H1 (cell line): ENCODE data around the gene MEF2A. TPM values are rescaled to one million over a fixed set of nuclear protein-coding genes. Genes with fewer than 3 reads are reported as not detected.

Experiments used
- CTCF ChIA-PET: fragments of 300-600 bp; sonication (Branson Sonifier 250); formaldehyde crosslinking; loops from one replicate; lab custom pipeline; 2021; ENCODE audit not compliant: partially characterized antibody; lab: Charles Lee
- POLR2A ChIA-PET: fragments of 300-600 bp; sonication (Branson Sonifier 250); formaldehyde crosslinking; loops from one replicate; lab custom pipeline; 2021; ENCODE audit warnings: inconsistent platforms; ENCODE audit not compliant: partially characterized antibody; lab: Charles Lee
- DNase-seq, 2 experiments: peaks; one replicate each; pipeline versions ENCODE4 v3.0.0 to v3.0.0-alpha.2; 2010 to 2022; ENCODE audit warnings: low spot score in 2 of 2, low read depth in 1 of 2, mixed read lengths in 1 of 2
- FAIRE-seq: peaks from 2 replicates; lab custom pipeline; 2011; peaks lifted over from hg19 to GRCh38; lab: Jason Lieb, UNC
- H2AFZ ChIP-seq: 2 replicates; pipeline ENCODE4 v1.8.1; 2012; ENCODE audit warnings: low read length, inconsistent platforms
- H2AK5ac ChIP-seq: 2 replicates; pipeline ENCODE4 v1.6.1; 2013; ENCODE audit warnings: low read depth, low read length
- H2BK120ac ChIP-seq: replicated peaks from 2 replicates; pipeline ENCODE3; 2013; ENCODE audit warnings: low read depth, low read length, inconsistent platforms
- H2BK12ac ChIP-seq: 2 replicates; pipeline ENCODE4 v1.6.1; 2013; ENCODE audit warnings: low read depth, low read length
- H2BK15ac ChIP-seq: 2 replicates; pipeline ENCODE4 v1.6.1; 2013; ENCODE audit warnings: low read length
- H2BK20ac ChIP-seq: 2 replicates; pipeline ENCODE4 v1.6.1; 2013; ENCODE audit warnings: low read length
- H2BK5ac ChIP-seq: 2 replicates; pipeline ENCODE4 v1.6.1; 2013; ENCODE audit warnings: low read depth, low read length
- H3K14ac ChIP-seq: 2 replicates; pipeline ENCODE4 v1.6.1; 2013; ENCODE audit warnings: inconsistent platforms; ENCODE audit not compliant: insufficient read length
- H3K18ac ChIP-seq: 2 replicates; pipeline ENCODE4 v1.6.1; 2013; ENCODE audit warnings: low read length; ENCODE audit errors: extremely low read depth
- H3K23ac ChIP-seq: 2 replicates; pipeline ENCODE4 v1.6.1; 2013; ENCODE audit warnings: inconsistent platforms; ENCODE audit not compliant: insufficient read length
- H3K23me2 ChIP-seq: 2 replicates; pipeline ENCODE4 v1.6.1; 2013; ENCODE audit warnings: low read depth, low read length
- H3K27ac ChIP-seq: 2 replicates; pipeline ENCODE4 v1.6.1; 2011; ENCODE audit warnings: low read depth, low read length, inconsistent platforms
- H3K27me3 ChIP-seq, 4 experiments: replicated peaks in 1 of 4; 1 replicate in 1 of 4; 2 replicates in 3 of 4; pipeline versions ENCODE4 v1.6.1 to v1.8.1; 2011 to 2013; ENCODE audit warnings: low read length in 3 of 4, mild to moderate bottlenecking in 3 of 4, inconsistent platforms in 2 of 4, mixed read lengths in 2 of 4, moderate library complexity in 1 of 4; ENCODE audit not compliant: control insufficient read depth in 3 of 4, insufficient read depth in 3 of 4; ENCODE audit errors: extremely low read depth in 1 of 4
- H3K36me3 ChIP-seq, 4 experiments: 2 replicates each; pipeline versions ENCODE4 v1.6.1 to v1.8.1; 2011 to 2013; ENCODE audit warnings: mild to moderate bottlenecking in 4 of 4, low read length in 3 of 4, moderate library complexity in 2 of 4, control low read depth in 1 of 4, inconsistent platforms in 1 of 4; ENCODE audit not compliant: insufficient read depth in 4 of 4, control insufficient read depth in 2 of 4
- H3K4ac ChIP-seq: replicated peaks from 2 replicates; pipeline ENCODE3; 2013; ENCODE audit warnings: low read length, low read depth, mixed read lengths, inconsistent platforms; ENCODE audit not compliant: insufficient read length
- H3K4me1 ChIP-seq, 4 experiments: replicated peaks in 1 of 4; 1 replicate in 1 of 4; 2 replicates in 3 of 4; pipeline versions ENCODE4 v1.6.1 to v1.8.1; 2011 to 2013; ENCODE audit warnings: low read length in 3 of 4, inconsistent platforms in 2 of 4, mixed read lengths in 1 of 4; ENCODE audit not compliant: insufficient read depth in 4 of 4, control insufficient read depth in 3 of 4
- H3K4me2 ChIP-seq, 2 experiments: 2 replicates each; pipeline versions ENCODE4 v1.6.1 to v1.8.1; 2011 to 2013; ENCODE audit warnings: low read depth in 2 of 2, low read length in 2 of 2, control low read depth in 1 of 2, inconsistent platforms in 1 of 2, mild to moderate bottlenecking in 1 of 2; ENCODE audit not compliant: insufficient read depth in 1 of 2
- H3K4me3 ChIP-seq, 4 experiments: fragments of 200-600, 300-600 bp in 1 of 4; sonication (generic), shearing (Covaris generic), sonication (Bioruptor Twin) in 1 of 4; 2 replicates each; pipeline versions ENCODE4 v1.5.1 to v1.8.1; 2011 to 2016; ENCODE audit warnings: low read length in 4 of 4, low read depth in 3 of 4, control low read depth in 2 of 4, inconsistent platforms in 2 of 4, mild to moderate bottlenecking in 2 of 4, mixed read lengths in 1 of 4, moderate library complexity in 1 of 4; ENCODE audit not compliant: insufficient read depth in 2 of 4; ENCODE audit errors: extremely low read depth in 1 of 4
- H3K56ac ChIP-seq: replicated peaks from 2 replicates; pipeline ENCODE3; 2013; ENCODE audit warnings: low read depth, mild to moderate bottlenecking, mixed read lengths, low read length, inconsistent platforms; ENCODE audit not compliant: insufficient read length
- H3K79me1 ChIP-seq: 2 replicates; pipeline ENCODE4 v1.6.1; 2013; ENCODE audit warnings: low read depth, low read length, control low read depth
- H3K79me2 ChIP-seq, 2 experiments: 2 replicates each; pipeline versions ENCODE4 v1.6.1 to v1.8.1; 2012 to 2013; ENCODE audit warnings: low read length in 2 of 2, mild to moderate bottlenecking in 2 of 2, inconsistent platforms in 1 of 2; ENCODE audit not compliant: insufficient read depth in 2 of 2, control insufficient read depth in 1 of 2
- H3K9ac ChIP-seq, 4 experiments: replicated peaks in 1 of 4; 1 replicate in 1 of 4; 2 replicates in 3 of 4; pipeline versions ENCODE4 v1.6.1 to v1.8.1; 2011 to 2013; ENCODE audit warnings: low read depth in 3 of 4, low read length in 3 of 4, control low read depth in 2 of 4, mild to moderate bottlenecking in 2 of 4, moderate library complexity in 2 of 4, inconsistent platforms in 1 of 4; ENCODE audit errors: extremely low read depth in 1 of 4
- H3K9me3 ChIP-seq, 2 experiments: 2 replicates each; pipeline versions ENCODE4 v1.6.1 to v1.8.1; 2012 to 2013; ENCODE audit warnings: mild to moderate bottlenecking in 2 of 2, moderate library complexity in 2 of 2, control low read depth in 1 of 2, inconsistent platforms in 1 of 2, low read depth in 1 of 2, low read length in 1 of 2, mixed read lengths in 1 of 2; ENCODE audit not compliant: insufficient read depth in 2 of 2
- H4K20me1 ChIP-seq, 2 experiments: replicated peaks in 1 of 2; 2 replicates each; pipeline versions ENCODE3 to v1.8.1; 2011 to 2013; ENCODE audit warnings: inconsistent platforms in 2 of 2, low read length in 2 of 2, mild to moderate bottlenecking in 1 of 2; ENCODE audit not compliant: insufficient read depth in 2 of 2, control insufficient read depth in 1 of 2
- H4K5ac ChIP-seq: 2 replicates; pipeline ENCODE4 v1.6.1; 2013; ENCODE audit warnings: low read length, low read depth, mixed read lengths, inconsistent platforms; ENCODE audit not compliant: insufficient read length
- H4K8ac ChIP-seq: 2 replicates; pipeline ENCODE4 v1.8.0; 2013; ENCODE audit warnings: mild to moderate bottlenecking, moderate library complexity, low read length, inconsistent platforms; ENCODE audit not compliant: insufficient read depth; ENCODE audit errors: extremely low read depth
- H4K91ac ChIP-seq: replicated peaks from 2 replicates; pipeline ENCODE3; 2013; ENCODE audit warnings: low read length, mixed read lengths, inconsistent platforms; ENCODE audit not compliant: insufficient read length
- ATF2 ChIP-seq: IDR thresholded peaks from 2 replicates; pipeline ENCODE4 v1.6.1; 2012; ENCODE audit warnings: low read length, inconsistent platforms
- CEBPB ChIP-seq: IDR thresholded peaks from 2 replicates; pipeline ENCODE4 v1.6.1; 2012; ENCODE audit warnings: low read depth, low read length
- CTCF ChIP-seq, 3 experiments: IDR thresholded peaks; 1 replicate in 2 of 3; 2 replicates in 1 of 3; pipeline versions ENCODE4 v1.5.1 to v1.6.1; 2011; ENCODE audit warnings: low read length in 3 of 3, mild to moderate bottlenecking in 3 of 3, inconsistent platforms in 2 of 3, low read depth in 1 of 3, moderate library complexity in 1 of 3; ENCODE audit not compliant: insufficient read depth in 1 of 3; ENCODE audit errors: control extremely low read depth in 1 of 3
- EGR1 ChIP-seq: IDR thresholded peaks from 2 replicates; pipeline ENCODE4 v1.6.1; 2011; ENCODE audit warnings: low read depth, low read length, borderline replicate concordance
- GABPA ChIP-seq: IDR thresholded peaks from 2 replicates; pipeline ENCODE4 v1.6.1; 2011; ENCODE audit warnings: mild to moderate bottlenecking, low read length, moderate library complexity, borderline replicate concordance; ENCODE audit not compliant: insufficient read depth
- HDAC6 ChIP-seq: IDR thresholded peaks from one replicate; pipeline ENCODE4 v1.7.1; 2012; ENCODE audit warnings: low read depth, mild to moderate bottlenecking, inconsistent platforms, low read length, moderate library complexity
- NANOG ChIP-seq: IDR thresholded peaks from 2 replicates; pipeline ENCODE4 v1.6.1; 2011; ENCODE audit warnings: low read length, low read depth, mild to moderate bottlenecking, inconsistent platforms; ENCODE audit not compliant: insufficient read depth, poor library complexity, severe bottlenecking
- POLR2AphosphoS5 ChIP-seq: IDR thresholded peaks from 2 replicates; pipeline ENCODE4 v1.6.1; 2011; ENCODE audit warnings: low read depth, low read length
- SIRT6 ChIP-seq: IDR thresholded peaks from one replicate; pipeline ENCODE4 v1.7.1; 2012; ENCODE audit warnings: low read length, inconsistent platforms
- TAF1 ChIP-seq: IDR thresholded peaks from 2 replicates; pipeline ENCODE4 v1.6.1; 2011; ENCODE audit warnings: mild to moderate bottlenecking, low read depth, low read length
- WGBS, 2 experiments: shearing (Covaris generic) in 1 of 2; methylation state at CpG; one replicate each; pipeline versions ENCODE4 v1.1.6 to v1.1.7; 2013 to 2015; ENCODE audit warnings: low lambda C conversion rate in 2 of 2, mixed read lengths in 2 of 2, inconsistent platforms in 1 of 2, low coverage in 1 of 2, missing lambda C conversion rate in 1 of 2; ENCODE audit not compliant: insufficient replicate concordance in 2 of 2, insufficient coverage in 1 of 2, insufficient read length in 1 of 2; ENCODE audit errors: extremely low coverage in 1 of 2, missing lambda C conversion rate in 1 of 2; 5-methylcytosine and 5-hydroxymethylcytosine counted together
- polyA plus RNA-seq, 7 experiments: library from polyadenylated mRNA; depleted of rRNA in 3 of 7; stranded (reverse) in 5 of 7; unstranded in 2 of 7; fragments of >200 nt in 5 of 7; fragments of 200-250 nt in 2 of 7; gene quantifications; 1 replicate in 5 of 7; 2 replicates in 1 of 7; 4 replicates in 1 of 7; pipeline versions ENCODE4 v1.2.1 to v1.2.3, GENCODE V29; 2011 to 2013; ENCODE audit warnings: missing spikeins in 2 of 7, mixed read lengths in 2 of 7
- total RNA-seq: library from RNA; stranded (reverse); fragmentation: NEBNext Ultra II Directional; extraction: Animal tissue kit (Norgen Biotek cat#: 25700); gene quantifications from 2 replicates; pipeline ENCODE4 v1.2.1, GENCODE V29; 2021

The MEF2A gene
- total and polyA plus RNA-seq, 2 of the 8 experiments (the other 6 are each of a cell fraction or from before 2014, with no cell fraction given): 15.6 to 22.5 TPM

GRCh38 chr15:99634576-99634975 lies 68.8 kb downstream of the MEF2A start:
- no peak overlapping the region for H3K27ac ChIP-seq
- TF ChIP-seq GABPA (no peak), ATF2 (no peak), CEBPB (no peak), TAF1 (no peak), EGR1 (no peak), NANOG (no peak), HDAC6 (no peak), CTCF (IDR thresholded peaks at IDR 0.05; ENCODE audit: control extremely low read depth in 1 of 3, insufficient read depth in 1 of 3, low read depth in 1 of 3, low read length in 3 of 3) (no peak), SIRT6 (no peak), POLR2AphosphoS5 (no peak)

More at GRCh38 chr15:99634576-99634975, 68.8 kb downstream of the MEF2A start:
- H3K4me2 ChIP-seq: no peak overlapping the region
- no peak for DNase-seq
- H3K4me3 ChIP-seq: no peak overlapping the region
- ChIA-PET POLR2A (no interaction called here), CTCF (no interaction called here)
- H3K23ac ChIP-seq: no peak overlapping the region
- H4K20me1 ChIP-seq: no peaks in the 10 kb centered on the region
- no peak for FAIRE-seq
- H3K56ac ChIP-seq: no peak overlapping the region
- peaks cover 0 to 11% (median 1%) of the 10 kb centered on the region in 4 experiments; a peak in 2 of 8 replicates for H3K36me3 ChIP-seq
- H2AFZ ChIP-seq: no peak overlapping the region
- no peak overlapping the region for H4K5ac ChIP-seq
- H3K9ac ChIP-seq: no peak overlapping the region
- H2BK12ac ChIP-seq: no peak overlapping the region
- H3K79me2 ChIP-seq: peaks cover 0 to 36% of the 10 kb centered on the region in 2 experiments; a peak in 2 of 4 replicates
- H3K18ac ChIP-seq: no peak overlapping the region
- H3K79me1 ChIP-seq: no peaks in the 10 kb centered on the region
- H3K4ac ChIP-seq: no peak overlapping the region
- no peaks in the 10 kb centered on the region for H3K27me3 ChIP-seq
- peaks cover 0 to 7% (median 3%) of the 10 kb centered on the region in 4 experiments; a peak in 5 of 7 replicates for H3K4me1 ChIP-seq
- H4K91ac ChIP-seq: no peak overlapping the region
- no peak overlapping the region for H2BK120ac ChIP-seq
- H2BK20ac ChIP-seq: no peak overlapping the region
- no peak overlapping the region for H3K14ac ChIP-seq
- no peak overlapping the region for H2AK5ac ChIP-seq
- no peaks in the 10 kb centered on the region for H3K9me3 ChIP-seq
- H4K8ac ChIP-seq: no peak overlapping the region
- H2BK5ac ChIP-seq: no peak overlapping the region
- no peak overlapping the region for H2BK15ac ChIP-seq
- no peaks in the 10 kb centered on the region; the same call in 1 of the 2 replicates for H3K23me2 ChIP-seq
- WGBS, 2 experiments: 87% methylated on average over 3 of the region's 3 CpGs; no CpG with 5 or more reads in 1 of the 2 experiments
